SHP77 treated with DMSO at 0.1 percent for 48 hours (cell line): ENCODE data around the gene AHDC1.

Experiments used
- DNase-seq: peaks from one replicate; lab custom pipeline; 2025; lab: John Stamatoyannopoulos, UW

The AHDC1 gene

GRCh38 chr1:27576806-27577227 is 27.1 kb downstream of the AHDC1 start:
- DNase-seq = no peak

DNA sequence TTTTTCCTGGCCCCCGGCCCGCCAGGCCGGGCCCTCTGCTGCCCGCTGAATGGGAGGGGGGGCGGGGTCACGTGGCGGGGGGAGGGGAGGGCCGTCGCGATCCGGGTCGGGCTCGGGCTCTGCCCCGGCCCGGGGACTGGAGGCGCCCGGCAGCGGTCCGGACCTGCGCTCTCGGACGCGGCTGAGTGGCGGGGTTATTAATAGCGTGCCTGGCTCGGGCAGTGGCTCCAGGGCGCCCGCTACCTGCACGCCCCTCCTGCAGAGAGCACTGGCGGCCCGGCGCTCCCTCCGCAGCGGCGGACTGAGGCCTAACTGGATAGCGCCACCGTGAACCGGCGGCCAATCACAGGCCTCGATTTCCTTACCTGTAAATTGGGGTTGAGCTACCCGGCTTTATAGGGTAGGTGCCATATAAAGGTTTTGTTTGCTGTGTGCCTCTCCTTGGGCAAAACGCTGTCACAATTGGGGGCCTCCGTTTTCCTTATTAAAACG is 28.1 kb downstream of the AHDC1 start:
- no peak for DNase-seq

GRCh38 chr1:27574871-27575831 is 28.8 kb downstream of the AHDC1 start:
- DNase-seq = no peak

DNA sequence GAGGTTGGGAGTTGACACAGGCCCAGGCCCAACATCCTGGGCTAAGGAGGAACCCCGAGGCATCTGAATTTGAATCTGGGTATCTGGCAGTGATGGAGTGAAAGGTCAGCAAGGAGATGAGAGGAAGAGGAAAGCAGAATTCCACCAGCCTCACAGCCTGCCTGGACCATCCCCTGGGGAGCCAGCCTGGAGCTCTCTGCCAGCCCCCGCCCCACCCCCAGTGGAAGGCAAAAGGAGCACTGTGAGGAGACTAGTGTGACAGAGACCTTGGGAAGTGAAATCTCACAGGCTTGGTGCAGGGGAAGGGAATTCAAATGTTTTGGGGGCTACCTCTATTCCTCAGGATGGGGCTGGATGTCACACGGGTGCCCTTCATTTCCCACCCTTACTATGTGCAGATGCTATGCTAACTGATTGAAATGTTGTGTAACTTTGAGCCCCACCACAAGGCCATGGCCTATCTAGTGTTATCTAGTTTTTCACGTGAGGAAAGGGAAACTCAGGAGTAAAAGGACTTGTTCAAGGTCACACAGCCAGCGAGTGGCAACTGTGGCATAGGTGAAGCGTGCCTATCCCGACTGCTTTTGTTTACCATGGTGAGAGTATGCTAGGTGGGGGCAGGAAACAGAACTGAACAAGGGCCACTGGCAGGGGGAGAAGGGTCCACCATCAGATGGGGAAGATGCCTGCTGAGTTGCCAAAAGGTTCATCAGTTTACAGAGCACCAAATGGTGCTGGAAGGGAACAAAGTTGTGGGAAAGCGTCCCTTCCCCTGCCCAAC is 29.8 kb downstream of the AHDC1 start:
- DNase-seq = no peak

GRCh38 chr1:27572679-27573426 is 31.1 kb downstream of the AHDC1 start:
- DNase-seq = no peak

- no peak for DNase-seq
These were observed 31.8 kb downstream of the AHDC1 start for GRCh38 chr1:27572019-27572678.

DNA sequence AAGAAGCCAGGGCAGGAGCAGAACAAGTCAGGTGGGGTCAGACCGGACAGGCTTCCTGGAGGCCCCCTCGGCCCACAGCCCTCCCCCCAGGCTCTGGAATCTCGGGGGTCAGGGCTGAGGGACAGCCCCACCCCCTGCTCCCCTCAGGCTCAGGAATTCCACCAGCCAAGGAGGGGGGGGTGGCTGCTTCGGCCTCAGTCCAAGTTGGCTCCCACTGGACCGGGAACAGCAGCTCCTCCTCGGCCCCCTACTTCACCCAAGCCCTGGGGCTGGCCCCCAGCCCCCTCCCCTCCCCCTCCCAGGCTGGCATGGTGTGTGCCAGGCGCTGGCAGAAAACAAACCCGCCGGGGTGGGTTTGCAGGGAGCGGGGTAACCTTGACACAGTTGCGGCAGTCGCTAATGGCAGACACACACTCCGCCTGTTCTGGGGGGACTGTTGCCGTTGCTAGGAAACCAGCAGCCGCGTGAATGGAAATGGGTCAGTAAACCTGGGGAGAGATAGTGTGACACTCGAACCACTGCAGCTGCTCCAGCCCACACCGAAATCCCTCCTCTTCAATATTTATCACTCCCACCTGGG is 32.4 kb downstream of the AHDC1 start:
- no peak for DNase-seq

DNA sequence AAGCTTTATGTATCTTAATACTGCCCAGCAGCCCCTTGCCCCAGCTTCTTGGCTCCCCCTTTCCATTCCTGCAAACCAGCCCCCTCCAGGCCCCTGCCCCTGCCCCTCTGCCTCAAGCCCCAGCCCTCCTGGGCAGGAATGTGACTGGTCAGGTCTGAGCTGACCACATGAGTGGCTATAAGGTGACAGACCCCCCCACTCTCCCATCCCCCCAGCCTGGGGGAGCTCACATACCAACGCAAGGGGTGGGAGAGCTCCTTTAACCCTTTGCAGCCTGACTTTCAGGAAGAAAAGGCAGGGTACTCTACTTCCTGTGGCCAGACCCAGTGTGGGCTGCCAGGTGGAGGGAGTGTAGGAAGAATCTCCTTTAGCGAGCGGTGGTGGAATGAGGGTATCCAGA is 33.2 kb downstream of the AHDC1 start:
- no peak for DNase-seq

DNA sequence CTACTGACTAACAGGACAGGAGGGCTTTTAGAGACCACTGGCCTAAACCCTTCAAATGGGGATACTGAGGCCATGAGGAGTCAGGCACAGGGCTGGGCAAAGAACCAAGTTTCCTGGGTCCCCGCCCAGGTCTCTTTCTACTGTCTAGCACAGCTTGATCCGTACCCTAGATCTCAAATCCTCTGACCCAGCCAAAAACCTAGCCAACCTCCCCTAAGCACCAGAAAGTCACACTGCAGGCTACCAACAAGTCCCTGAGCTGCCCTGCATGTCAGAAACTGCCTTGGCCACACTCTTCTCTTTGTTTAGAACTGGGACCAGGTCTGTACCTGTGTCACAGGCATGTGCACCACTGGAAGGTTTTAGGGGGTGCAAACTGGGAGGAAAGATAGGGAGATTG is 33.6 kb downstream of the AHDC1 start:
- DNase-seq = no peak

DNA sequence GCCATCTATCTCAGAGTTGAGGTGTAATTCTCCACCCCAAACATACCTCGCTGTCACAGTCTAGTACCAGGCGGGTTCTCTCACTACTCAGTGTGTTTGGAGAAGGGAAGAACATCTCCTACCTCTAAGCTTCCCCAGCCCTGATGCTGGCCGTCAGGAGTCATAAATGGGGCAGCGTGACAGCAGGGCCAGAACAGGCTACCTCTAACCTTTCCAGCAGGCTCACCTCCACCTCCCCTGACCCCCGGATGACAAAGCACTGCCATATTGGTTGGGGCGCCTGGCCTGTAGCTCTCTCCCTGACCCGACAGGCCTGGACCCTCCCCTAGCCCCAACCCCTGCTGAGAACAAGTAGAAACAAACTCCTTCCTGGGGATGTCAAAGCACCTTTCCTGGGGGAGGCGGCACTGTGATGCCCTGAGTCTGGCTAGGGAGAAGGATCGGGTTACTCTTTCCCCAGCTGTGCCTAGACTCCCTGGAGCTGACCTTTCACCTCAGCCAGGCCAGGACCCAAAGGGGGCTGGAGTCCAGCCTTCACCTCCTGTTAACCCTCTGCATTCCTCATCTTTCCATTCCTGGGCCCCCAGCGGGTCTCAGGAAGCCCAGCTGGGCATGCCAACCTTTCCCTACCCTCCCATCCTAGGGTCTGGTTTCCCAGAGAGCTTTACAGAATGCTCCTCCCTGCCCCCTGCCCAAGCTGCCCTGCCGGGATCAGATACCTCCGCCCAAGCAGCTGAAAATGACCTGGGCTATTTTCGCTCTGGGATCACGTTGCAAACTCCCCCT is 34.2 kb downstream of the AHDC1 start:
- no peak for DNase-seq

DNA sequence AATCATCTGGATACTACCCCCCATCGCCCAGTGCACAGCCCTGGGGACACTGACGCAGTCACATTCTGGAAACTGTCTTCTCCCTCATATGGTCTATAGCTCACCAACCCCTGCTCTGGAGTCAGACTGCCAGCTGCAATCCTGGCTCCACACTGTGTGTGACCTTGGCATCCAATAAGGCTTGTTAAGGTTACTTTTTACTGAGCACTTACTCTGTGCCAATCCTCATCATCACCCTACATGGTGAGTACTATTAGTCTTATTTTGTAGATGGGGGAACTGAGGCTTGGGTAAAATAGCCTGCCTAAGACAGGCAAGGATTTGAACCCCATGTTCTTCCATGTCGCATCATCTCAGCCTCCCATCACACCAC is 34.9 kb downstream of the AHDC1 start:
- DNase-seq = no peak

DNA sequence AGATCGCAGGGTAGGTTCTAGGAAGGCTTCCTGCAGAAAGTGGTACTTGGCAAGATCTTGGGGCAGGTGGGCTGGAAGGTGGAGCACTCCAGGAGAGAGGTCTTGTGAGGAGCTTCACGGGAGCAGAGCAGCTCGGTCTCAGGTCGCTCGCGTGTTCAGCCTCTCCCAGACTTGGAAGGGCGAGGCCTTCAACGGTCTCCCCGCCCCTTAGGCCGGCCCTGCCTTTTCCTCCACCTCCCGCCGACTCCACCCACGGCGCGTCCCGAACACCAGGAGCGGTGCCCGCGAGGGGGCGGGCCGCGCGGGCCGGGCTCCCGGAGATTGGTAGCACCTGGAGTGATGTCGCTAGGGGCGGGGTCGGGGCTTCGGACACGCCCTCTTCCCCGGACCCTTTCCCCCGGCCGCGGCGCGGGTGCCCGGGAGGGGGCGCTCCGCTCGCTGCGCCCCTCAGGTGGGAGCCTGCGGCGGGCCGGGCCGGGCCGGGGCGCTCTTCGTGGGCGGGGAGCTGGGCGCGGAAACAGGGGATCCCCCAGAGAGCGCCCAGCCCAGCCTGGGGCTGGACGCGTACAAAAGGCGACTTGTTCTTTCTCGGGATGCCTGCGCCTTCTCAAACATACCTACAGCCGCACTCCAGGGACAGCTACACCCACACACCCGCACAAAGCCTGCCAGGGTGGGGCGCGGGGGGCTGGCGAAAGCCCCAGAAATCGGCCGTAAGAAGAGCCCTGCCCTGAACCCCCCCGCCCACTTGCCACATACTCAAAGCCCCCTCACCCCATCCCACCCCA is 35.5 kb downstream of the AHDC1 start:
- no peak for DNase-seq

DNA sequence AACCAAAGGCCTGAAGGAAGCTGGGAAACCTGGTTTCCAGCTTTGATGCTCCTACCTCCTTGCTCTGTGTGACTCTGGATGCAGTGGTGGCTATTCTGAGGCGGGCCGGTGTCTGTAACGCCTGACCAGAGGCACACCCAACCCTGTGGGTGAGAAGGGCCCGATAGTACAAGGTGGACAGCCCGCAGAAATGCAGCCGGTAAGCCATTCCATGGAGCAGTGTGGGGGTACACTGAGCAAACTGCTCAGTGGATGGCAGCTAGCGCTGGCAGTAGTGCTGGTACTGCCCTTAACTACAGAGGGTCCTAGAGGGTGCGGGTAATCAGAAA is 36.0 kb downstream of the AHDC1 start:
- no peak for DNase-seq

GRCh38 chr1:27567146-27567526 is 36.8 kb downstream of the AHDC1 start:
- DNase-seq = no peak

GRCh38 chr1:27566462-27567145 is 37.3 kb downstream of the AHDC1 start:
- no peak for DNase-seq

DNA sequence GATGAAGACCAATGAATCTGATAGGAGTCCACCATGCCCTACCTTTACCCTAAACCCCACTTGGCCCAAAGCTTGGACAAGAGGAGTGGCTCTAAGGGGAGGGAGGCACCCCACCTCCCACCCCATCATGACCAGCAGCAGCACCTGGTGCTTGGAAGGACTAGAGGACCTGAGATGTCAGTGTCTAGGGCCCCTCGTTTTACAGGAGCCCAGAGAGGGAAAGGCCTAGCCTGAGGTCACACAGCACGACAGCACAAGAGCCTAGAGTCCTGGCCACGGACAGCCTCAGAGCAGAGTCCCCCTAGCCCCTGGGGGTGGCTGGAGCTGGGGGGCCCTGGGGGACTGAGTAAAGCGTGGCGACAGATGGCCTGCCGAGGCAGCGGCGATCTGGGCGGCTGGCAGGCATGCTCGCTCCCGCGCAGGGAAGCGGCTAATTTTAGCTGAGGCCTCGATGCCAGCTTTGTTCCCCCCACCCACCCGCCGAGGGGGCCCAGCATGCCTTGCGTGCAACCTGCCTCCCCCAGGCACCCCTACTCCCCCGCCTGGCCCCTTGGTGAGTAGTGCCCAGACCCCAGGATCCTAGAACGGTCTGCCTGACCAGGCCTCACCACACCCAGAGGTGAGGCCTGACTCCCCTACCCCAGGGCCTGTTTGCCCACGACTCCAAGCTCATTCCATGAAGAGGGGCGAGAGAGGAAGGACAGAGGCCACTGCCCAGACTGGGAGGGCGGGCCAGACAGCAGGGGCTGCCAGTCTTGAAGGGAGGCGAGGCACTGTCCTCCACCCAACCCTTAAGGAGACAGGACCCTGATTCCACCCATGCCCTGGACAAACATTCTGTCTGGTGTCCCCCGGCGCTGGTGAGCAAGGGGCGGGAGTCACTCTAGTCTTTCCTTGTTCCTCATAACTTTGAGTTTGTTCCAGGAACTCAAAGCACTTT is 39.0 kb downstream of the AHDC1 start:
- DNase-seq = no peak

- no peak for DNase-seq
These were observed 40.1 kb downstream of the AHDC1 start for GRCh38 chr1:27563591-27564471.
